AG04450 (cell line): ENCODE data around the gene SLC12A7. TPM values are rescaled to one million over a fixed set of nuclear protein-coding genes. Genes with fewer than 3 reads are reported as not detected.

Source experiments
- CTCF ChIA-PET: fragments of 300-600, 350-600 bp; formaldehyde crosslinking; extraction: SDS; loops from one replicate; lab custom pipeline; 2022; ENCODE audit warnings: antibody characterized with exemption, inconsistent platforms; lab: Charles Lee
- POLR2A ChIA-PET: fragments of 350-600 bp; formaldehyde crosslinking; extraction: SDS; loops from one replicate; lab custom pipeline; 2021; ENCODE audit warnings: antibody characterized with exemption, inconsistent platforms; lab: Yijun Ruan, JAX
- DNase-seq: peaks from one replicate; pipeline ENCODE4 v3.0.0-alpha.2; 2011; ENCODE audit warnings: low read depth, low spot score
- H3K27ac ChIP-seq: one replicate; pipeline ENCODE4 v1.5.1; 2012; ENCODE audit warnings: low read depth, low read length, control low read depth
- H3K27me3 ChIP-seq: one replicate; pipeline ENCODE4 v1.6.0; 2012; ENCODE audit warnings: low read length; ENCODE audit not compliant: control insufficient read depth, insufficient read depth
- H3K4me3 ChIP-seq: 2 replicates; pipeline ENCODE4 v1.5.1; 2011; ENCODE audit warnings: mild to moderate bottlenecking, low read depth, low read length, control low read depth
- H3K9me3 ChIP-seq: 2 replicates; pipeline ENCODE4 v1.5.1; 2012; ENCODE audit warnings: low read length; ENCODE audit not compliant: control insufficient read depth, insufficient read depth
- CTCF ChIP-seq: IDR thresholded peaks from 2 replicates; pipeline ENCODE4 v1.5.1; 2011; ENCODE audit warnings: low read depth, low read length, control low read depth, inconsistent platforms
- polyA plus RNA-seq: library from polyadenylated mRNA; depleted of rRNA; stranded (reverse); fragments of >200 nt; gene quantifications from 2 replicates; pipeline ENCODE4 v1.2.3, GENCODE V29; 2011

The SLC12A7 gene
- polyA plus RNA-seq, 1 experiment = 0.56 TPM

GRCh38 chr5:1017691-1018455 is 94.0 kb downstream of the SLC12A7 start:
- Histone ChIP-seq H3K4me3 (no peak overlapping the region), H3K27ac (no peak overlapping the region), H3K27me3 (peaks cover 16% of the 10 kb centered on the region), H3K9me3 (no peaks in the 10 kb centered on the region)
- TF ChIP-seq CTCF = no peak
- ChIA-PET POLR2A (interaction anchor here (0.6 kb wide), 1 partner anchor 133 kb away, joined by 3 read pairs; no protein-coding TSS in a partner anchor), CTCF (no interaction called here)
- no peak for DNase-seq

GRCh38 chr5:1017056-1017455 is 94.8 kb downstream of the SLC12A7 start:
- ChIA-PET POLR2A (no interaction called here), CTCF (no interaction called here)
- no peak for DNase-seq
- no peak for TF ChIP-seq CTCF
- H3K9me3 ChIP-seq = no peaks in the 10 kb centered on the region; the same call in 1 of the 2 replicates
- H3K4me3 ChIP-seq = no peak overlapping the region
- H3K27ac ChIP-seq = no peak overlapping the region
- H3K27me3 ChIP-seq = peaks cover 18% of the 10 kb centered on the region

GRCh38 chr5:1016476-1016875 is 95.4 kb downstream of the SLC12A7 start:
- Histone ChIP-seq H3K27me3 (peaks cover 18% of the 10 kb centered on the region), H3K4me3 (no peak overlapping the region), H3K9me3 (no peaks in the 10 kb centered on the region; the same call in 1 of the 2 replicates), H3K27ac (no peak overlapping the region)
- DNase-seq = no peak
- TF ChIP-seq CTCF = no peak
- CTCF ChIA-PET = no interaction called here
- POLR2A ChIA-PET = no interaction called here

GRCh38 chr5:1016036-1016435 is 95.8 kb downstream of the SLC12A7 start:
- Histone ChIP-seq H3K4me3 (no peak overlapping the region), H3K27me3 (peaks cover 18% of the 10 kb centered on the region), H3K27ac (no peak overlapping the region), H3K9me3 (no peaks in the 10 kb centered on the region; the same call in 1 of the 2 replicates)
- CTCF ChIA-PET = no interaction called here
- DNase-seq = no peak
- POLR2A ChIA-PET = no interaction called here
- TF ChIP-seq CTCF = no peak

GRCh38 chr5:1015507-1015906 is 96.4 kb downstream of the SLC12A7 start:
- DNase-seq = no peak

More at GRCh38 chr5:1015507-1015906, 96.4 kb downstream of the SLC12A7 start:
- H3K27ac ChIP-seq = no peak overlapping the region
- H3K9me3 ChIP-seq = no peaks in the 10 kb centered on the region; the same call in 1 of the 2 replicates
- POLR2A ChIA-PET = no interaction called here
- TF ChIP-seq CTCF = no peak
- peaks cover 20% of the 10 kb centered on the region for H3K27me3 ChIP-seq
- CTCF ChIA-PET = no interaction called here
- H3K4me3 ChIP-seq = no peak overlapping the region
